Right lobe of liver (tissue), 4 donors: ENCODE measurements around the gene SCIN.

Experiments
- POLR2A ChIP-seq: fragments of 450-650 bp; IDR thresholded peaks from one replicate; pipeline ENCODE4 v1.6.1; 2017; ENCODE audit warnings: antibody characterized with exemption, mild to moderate bottlenecking
- TF ChIP-seq, protein P1 (sequence below), 4 donors: fragments of 200-600 bp in 3 of 4; fragments of 450-650 bp in 1 of 4; IDR thresholded peaks; one replicate each; pipeline versions ENCODE4 v1.5.1 to v1.8.0; 2016 to 2022; ENCODE audit warnings: antibody characterized with exemption in 4 of 4, mild to moderate bottlenecking in 2 of 4
- donor health status: DM: no; HTN: no; CAD: no.
- donor health status: DM: no; HTN: no; CAD: no.
- donor health status: DM: no; HTN: yes; CAD: no.

DNA sequence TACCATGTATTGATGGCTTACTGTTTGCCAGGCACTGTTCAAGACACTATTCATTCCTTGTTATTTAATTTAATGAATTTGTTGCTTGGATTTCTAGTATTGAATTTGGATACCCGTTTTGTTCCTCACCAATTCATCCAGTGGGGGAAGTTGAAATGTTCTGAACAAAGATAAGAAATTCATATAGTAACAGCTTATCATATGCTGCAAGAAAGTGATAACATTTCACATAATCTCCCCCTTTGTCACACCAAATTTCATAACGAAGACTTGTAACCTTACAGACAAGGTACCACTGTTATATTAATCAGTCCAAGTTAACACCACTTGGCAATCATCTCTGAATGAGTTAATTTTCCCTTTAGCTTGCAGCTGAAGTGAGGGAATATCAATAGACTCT is 42.1 kb downstream of the SCIN start:
- TF ChIP-seq, protein P1, sequence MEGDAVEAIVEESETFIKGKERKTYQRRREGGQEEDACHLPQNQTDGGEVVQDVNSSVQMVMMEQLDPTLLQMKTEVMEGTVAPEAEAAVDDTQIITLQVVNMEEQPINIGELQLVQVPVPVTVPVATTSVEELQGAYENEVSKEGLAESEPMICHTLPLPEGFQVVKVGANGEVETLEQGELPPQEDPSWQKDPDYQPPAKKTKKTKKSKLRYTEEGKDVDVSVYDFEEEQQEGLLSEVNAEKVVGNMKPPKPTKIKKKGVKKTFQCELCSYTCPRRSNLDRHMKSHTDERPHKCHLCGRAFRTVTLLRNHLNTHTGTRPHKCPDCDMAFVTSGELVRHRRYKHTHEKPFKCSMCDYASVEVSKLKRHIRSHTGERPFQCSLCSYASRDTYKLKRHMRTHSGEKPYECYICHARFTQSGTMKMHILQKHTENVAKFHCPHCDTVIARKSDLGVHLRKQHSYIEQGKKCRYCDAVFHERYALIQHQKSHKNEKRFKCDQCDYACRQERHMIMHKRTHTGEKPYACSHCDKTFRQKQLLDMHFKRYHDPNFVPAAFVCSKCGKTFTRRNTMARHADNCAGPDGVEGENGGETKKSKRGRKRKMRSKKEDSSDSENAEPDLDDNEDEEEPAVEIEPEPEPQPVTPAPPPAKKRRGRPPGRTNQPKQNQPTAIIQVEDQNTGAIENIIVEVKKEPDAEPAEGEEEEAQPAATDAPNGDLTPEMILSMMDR (IDR thresholded peaks at IDR 0.05): no peak
- no peak for TF ChIP-seq POLR2A
